Choroid plexus epithelial cell (primary cell): ENCODE results near the gene GSK3A.

Source experiments
- DNase-seq: peaks from one replicate; pipeline ENCODE4 v3.0.0-alpha.2; 2010; ENCODE audit warnings: low read depth
- H3K4me3 ChIP-seq: 2 replicates; pipeline ENCODE4 v1.5.1; 2011; ENCODE audit warnings: low read depth, mild to moderate bottlenecking, control low read depth, low read length, moderate library complexity
- TF ChIP-seq, protein P1 (sequence below): conservative IDR thresholded peaks from 2 replicates; pipeline ENCODE4 v1.5.1; 2011; ENCODE audit warnings: low read depth, mild to moderate bottlenecking, control low read depth, inconsistent platforms, low read length, moderate library complexity

Gene GSK3A

GRCh38 chr19:42271861-42272534 lies 29.6 kb upstream of the GSK3A start:
- TF ChIP-seq, protein P1, sequence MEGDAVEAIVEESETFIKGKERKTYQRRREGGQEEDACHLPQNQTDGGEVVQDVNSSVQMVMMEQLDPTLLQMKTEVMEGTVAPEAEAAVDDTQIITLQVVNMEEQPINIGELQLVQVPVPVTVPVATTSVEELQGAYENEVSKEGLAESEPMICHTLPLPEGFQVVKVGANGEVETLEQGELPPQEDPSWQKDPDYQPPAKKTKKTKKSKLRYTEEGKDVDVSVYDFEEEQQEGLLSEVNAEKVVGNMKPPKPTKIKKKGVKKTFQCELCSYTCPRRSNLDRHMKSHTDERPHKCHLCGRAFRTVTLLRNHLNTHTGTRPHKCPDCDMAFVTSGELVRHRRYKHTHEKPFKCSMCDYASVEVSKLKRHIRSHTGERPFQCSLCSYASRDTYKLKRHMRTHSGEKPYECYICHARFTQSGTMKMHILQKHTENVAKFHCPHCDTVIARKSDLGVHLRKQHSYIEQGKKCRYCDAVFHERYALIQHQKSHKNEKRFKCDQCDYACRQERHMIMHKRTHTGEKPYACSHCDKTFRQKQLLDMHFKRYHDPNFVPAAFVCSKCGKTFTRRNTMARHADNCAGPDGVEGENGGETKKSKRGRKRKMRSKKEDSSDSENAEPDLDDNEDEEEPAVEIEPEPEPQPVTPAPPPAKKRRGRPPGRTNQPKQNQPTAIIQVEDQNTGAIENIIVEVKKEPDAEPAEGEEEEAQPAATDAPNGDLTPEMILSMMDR: no peak
- H3K4me3 ChIP-seq: no peak overlapping the region
- no peak for DNase-seq

DNA sequence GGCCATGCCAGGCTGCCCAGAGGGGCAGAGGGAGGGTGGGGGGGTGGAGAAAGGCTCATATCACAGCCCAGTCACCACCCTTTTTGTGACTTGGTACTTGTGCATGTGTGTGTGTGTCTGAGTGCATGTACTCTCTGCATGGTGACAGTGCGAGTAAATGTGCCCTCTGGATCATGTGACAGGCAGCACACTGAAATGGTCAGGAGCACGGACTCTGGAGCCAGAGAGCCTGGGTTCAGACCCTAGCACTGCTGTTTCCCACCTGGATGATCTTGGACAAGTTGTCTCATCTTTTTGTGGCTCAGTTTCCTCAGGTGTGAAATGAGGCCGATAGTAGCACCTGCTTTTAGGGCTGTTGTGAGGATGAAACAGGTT lies 28.6 kb upstream of the GSK3A start:
- H3K4me3 ChIP-seq: peak overlapping the region; percentile 64
- TF ChIP-seq, protein P1: no peak
- DNase-seq: no peak

- TF ChIP-seq, protein P1: no peak
- H3K4me3 ChIP-seq: peak overlapping the region; percentile 64
- peak; percentile 91 for DNase-seq
Measured at GRCh38 chr19:42270346-42271044, 28.1 kb upstream of the GSK3A start.

- no peak for DNase-seq
- peak overlapping the region; percentile 64 for H3K4me3 ChIP-seq
- TF ChIP-seq, protein P1: no peak
Measured at GRCh38 chr19:42269478-42270345, 27.3 kb upstream of the GSK3A start.

- peak within 1 kb of the TSS; percentile 93 for H3K4me3 ChIP-seq
- TF ChIP-seq, protein P1: no peak
- peak; percentile 100 for DNase-seq
Measured at GRCh38 chr19:42268704-42269477, 26.5 kb upstream of the GSK3A start, which contains the start of gene CIC. CIC (plus strand) TSS chr19:42269252; CDS start chr19:42271784, 2,532 bp downstream.

- H3K4me3 ChIP-seq: peak overlapping the region; percentile 93
- peak; percentile 100 for DNase-seq
- TF ChIP-seq, protein P1: no peak
Measured at GRCh38 chr19:42268142-42268703, 25.8 kb upstream of the GSK3A start.
